Epidermal melanocyte (primary cell): ENCODE measurements around the gene KCNJ6.

Experiments
- DNase-seq: peaks from one replicate; pipeline ENCODE4 v3.0.0; 2011; ENCODE audit warnings: low spot score; ENCODE audit not compliant: insufficient read length

KCNJ6 gene

GRCh38 chr21:37905291-37905690 is 11.0 kb downstream of the KCNJ6 start:
- no peak for DNase-seq

- DNase-seq, result no peak
These were observed 11.4 kb downstream of the KCNJ6 start for GRCh38 chr21:37904856-37905255.

- no peak for DNase-seq
These were observed 12.9 kb downstream of the KCNJ6 start for GRCh38 chr21:37903396-37903795.

GRCh38 chr21:37899146-37899545 is 17.1 kb downstream of the KCNJ6 start:
- DNase-seq, result no peak

GRCh38 chr21:37896788-37897187 is 19.5 kb downstream of the KCNJ6 start:
- DNase-seq, result no peak

- DNase-seq, result no peak
These were observed 24.3 kb downstream of the KCNJ6 start for GRCh38 chr21:37891972-37892371.

- no peak for DNase-seq
These were observed 27.6 kb downstream of the KCNJ6 start for GRCh38 chr21:37888659-37889058.

GRCh38 chr21:37886726-37887299 is 29.4 kb downstream of the KCNJ6 start:
- no peak for DNase-seq

- DNase-seq, result no peak
These were observed 30.1 kb downstream of the KCNJ6 start for GRCh38 chr21:37886120-37886519.

- no peak for DNase-seq
These were observed 37.2 kb downstream of the KCNJ6 start for GRCh38 chr21:37878946-37879660.

GRCh38 chr21:37877888-37878684 is 38.2 kb downstream of the KCNJ6 start:
- DNase-seq, result no peak

GRCh38 chr21:37877171-37877570 is 39.1 kb downstream of the KCNJ6 start:
- no peak for DNase-seq

GRCh38 chr21:37876561-37876960 is 39.7 kb downstream of the KCNJ6 start:
- no peak for DNase-seq

GRCh38 chr21:37874904-37875780 is 41.1 kb downstream of the KCNJ6 start:
- DNase-seq, result no peak

GRCh38 chr21:37874481-37874880 is 41.8 kb downstream of the KCNJ6 start:
- no peak for DNase-seq

- DNase-seq, result no peak
These were observed 42.6 kb downstream of the KCNJ6 start for GRCh38 chr21:37873655-37874054.

- DNase-seq, result no peak
These were observed 45.0 kb downstream of the KCNJ6 start for GRCh38 chr21:37871121-37871862.

- no peak for DNase-seq
These were observed 46.0 kb downstream of the KCNJ6 start for GRCh38 chr21:37870221-37870620.

GRCh38 chr21:37869661-37870060 is 46.6 kb downstream of the KCNJ6 start:
- DNase-seq, result no peak

- no peak for DNase-seq
These were observed 47.6 kb downstream of the KCNJ6 start for GRCh38 chr21:37868446-37869295.
